ENCODE measurements around the gene CDYL2.
A peak's percentile ranks its signal among the peaks of the same experiment; 100 is the strongest.

CDYL2 gene

DNA sequence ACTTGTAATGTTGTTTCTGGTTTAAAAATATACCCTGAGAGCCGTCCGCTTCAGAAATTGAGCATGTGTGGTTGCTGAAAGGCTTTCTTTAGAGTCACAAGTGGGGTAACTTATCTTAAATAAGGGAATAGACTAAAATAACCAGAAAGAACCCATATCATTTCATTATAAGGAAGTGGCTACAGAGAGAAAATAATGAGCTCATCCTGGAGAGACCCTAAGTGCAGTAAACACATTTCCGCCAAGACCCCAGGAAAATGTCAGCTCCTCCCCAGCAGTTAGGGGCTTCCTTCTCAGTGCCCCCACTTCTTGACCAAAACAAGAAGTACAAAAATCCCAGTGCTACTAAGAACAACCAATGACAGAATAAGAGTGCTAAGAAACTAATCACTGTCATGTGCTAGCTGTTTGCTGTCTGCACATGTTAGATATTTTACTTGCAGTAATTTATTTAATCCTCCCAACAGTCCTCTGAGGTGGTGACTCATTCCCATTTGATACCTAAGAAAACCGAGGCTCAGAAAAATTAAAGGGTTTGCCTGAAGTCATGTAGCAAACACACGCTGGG lies 83.5 kb downstream of the CDYL2 start:
- TF ChIP-seq ZFX (IDR thresholded peaks at IDR 0.05) (no peak), CTCF (conservative IDR thresholded peaks at IDR 0.05) (no peak)
- no peak overlapping the region; the same call in 1 of the 2 replicates for H3K27ac ChIP-seq

DNA sequence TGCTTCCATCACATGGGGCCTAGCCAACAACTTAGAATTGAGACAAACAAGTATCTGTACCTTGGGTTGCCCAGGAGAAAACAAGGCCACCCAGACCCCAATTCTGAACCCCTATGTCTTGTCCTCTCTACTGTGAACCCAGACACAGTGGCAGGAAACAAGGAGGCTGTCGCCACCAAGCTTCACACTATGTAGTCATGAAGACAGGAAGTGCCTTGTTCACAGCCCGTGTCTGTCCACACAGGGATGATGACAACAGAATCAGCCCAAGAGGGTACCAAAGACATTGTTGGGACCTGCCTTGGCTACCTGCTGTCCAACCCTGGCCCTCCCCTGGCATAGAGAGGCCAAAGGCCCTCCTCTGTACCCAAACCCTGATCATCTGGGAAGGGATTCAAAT lies 84.8 kb downstream of the CDYL2 start:
- TF ChIP-seq CTCF (conservative IDR thresholded peaks at IDR 0.05): no peak
- no peak for TF ChIP-seq ZFX (IDR thresholded peaks at IDR 0.05)
- peak overlapping the region; percentile 91 for H3K27ac ChIP-seq

DNA sequence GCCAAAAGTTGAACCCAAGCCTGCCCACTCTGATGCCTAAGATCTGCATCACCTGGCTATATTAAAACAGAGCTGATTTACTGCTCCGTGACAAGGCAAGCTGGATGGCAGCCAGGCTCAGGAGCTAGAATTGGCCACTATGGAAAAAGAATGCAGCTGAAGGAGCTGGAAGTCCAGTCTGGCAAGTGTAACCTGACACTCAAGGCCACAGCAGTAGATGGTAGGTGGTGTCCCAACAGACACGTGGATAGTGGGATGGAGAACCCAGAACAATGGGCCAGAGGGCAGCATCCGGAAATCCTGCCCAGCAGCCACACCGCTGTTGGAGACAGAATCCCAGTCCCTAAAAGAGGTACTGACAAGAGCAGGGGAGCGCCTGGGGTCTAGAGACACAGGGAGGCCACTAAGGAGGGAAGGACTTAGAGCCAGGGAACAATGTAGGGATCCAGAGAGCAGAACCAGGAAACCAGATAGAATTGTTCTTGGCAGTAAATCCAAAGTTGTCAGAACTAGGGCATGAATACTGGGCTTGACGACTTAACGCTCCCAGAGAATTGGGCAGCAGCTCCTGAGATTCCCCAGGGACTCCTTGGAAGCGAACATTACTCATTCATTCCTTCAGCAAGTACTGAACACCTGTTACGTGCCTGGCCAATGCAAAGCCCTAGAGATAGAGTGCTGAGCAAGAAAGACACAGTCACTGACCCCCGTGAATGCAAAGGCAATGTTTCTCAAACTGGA lies 85.7 kb downstream of the CDYL2 start:
- H3K27ac ChIP-seq: peak overlapping the region; percentile 91
- TF ChIP-seq ZFX (IDR thresholded peaks at IDR 0.05) (no peak), CTCF (conservative IDR thresholded peaks at IDR 0.05) (no peak)

DNA sequence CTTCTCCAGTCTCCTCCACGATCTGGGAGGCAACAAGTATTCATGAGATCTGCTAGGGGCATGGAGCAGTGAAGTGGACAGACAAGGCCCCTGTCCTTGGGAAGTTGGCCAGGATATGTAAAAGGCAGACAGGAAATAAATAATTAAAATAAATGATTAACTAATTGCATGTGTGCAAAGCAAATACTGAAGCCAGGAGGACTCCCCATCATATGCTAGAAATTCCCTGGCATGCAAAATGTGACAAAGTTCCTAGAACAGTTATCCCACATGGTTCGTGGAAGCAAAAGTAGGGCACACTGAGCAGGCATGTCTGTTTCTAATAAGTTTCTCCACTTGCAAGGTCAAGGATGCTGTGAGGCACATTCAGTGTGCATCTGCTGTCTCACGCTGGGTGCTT lies 86.8 kb downstream of the CDYL2 start:
- peak overlapping the region; percentile 91; the same call in 1 of the 2 replicates for H3K27ac ChIP-seq
- no peak for TF ChIP-seq CTCF (conservative IDR thresholded peaks at IDR 0.05)
- no peak for TF ChIP-seq ZFX (IDR thresholded peaks at IDR 0.05)

DNA sequence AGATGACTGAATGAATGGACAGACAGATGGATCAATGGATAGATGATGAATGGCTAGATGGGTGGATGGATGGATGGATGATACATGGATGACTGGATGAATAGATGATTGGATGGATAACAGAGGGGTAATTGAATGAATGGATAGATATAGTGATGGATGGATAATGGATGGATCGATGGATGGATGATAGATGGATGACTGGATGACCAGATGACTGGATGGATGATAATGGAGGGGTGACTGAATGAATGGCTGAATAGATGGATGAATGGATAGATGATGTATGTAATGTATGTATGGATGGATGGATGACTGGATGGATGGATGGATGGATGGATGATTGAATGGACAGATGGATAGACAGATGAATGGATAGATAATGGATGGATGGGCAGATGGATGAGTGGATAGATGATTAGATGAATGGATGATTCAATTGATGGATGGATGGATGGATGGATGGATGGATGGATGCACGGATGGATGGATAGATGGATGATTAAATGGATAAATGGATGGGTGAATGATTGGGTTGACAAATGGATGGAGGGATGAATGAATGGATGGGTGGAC lies 87.7 kb downstream of the CDYL2 start:
- no peak overlapping the region for H3K27ac ChIP-seq
- no peak for TF ChIP-seq ZFX (IDR thresholded peaks at IDR 0.05)
- no peak for TF ChIP-seq CTCF (conservative IDR thresholded peaks at IDR 0.05)

DNA sequence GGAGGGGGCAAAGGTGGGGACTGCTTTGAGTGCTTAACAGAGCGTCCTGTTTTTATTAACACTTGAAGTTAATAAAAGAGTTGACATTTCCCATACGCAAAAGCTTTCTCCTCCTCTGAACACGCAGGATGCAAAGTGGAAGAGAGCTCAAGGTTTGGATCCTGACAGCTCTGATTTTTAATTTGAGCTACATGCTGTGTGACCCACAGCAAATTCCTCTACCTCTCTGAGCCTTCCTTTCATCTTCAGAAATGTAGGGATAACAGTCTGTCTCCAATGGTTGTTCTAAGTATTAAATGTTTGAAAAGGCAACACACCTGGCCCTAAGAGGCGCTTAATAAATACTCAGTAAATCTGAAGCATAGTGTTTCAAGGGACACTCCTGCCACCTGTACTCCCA lies 93.0 kb downstream of the CDYL2 start:
- no peak for TF ChIP-seq ZFX (IDR thresholded peaks at IDR 0.05)
- no peak for TF ChIP-seq CTCF (conservative IDR thresholded peaks at IDR 0.05)

DNA sequence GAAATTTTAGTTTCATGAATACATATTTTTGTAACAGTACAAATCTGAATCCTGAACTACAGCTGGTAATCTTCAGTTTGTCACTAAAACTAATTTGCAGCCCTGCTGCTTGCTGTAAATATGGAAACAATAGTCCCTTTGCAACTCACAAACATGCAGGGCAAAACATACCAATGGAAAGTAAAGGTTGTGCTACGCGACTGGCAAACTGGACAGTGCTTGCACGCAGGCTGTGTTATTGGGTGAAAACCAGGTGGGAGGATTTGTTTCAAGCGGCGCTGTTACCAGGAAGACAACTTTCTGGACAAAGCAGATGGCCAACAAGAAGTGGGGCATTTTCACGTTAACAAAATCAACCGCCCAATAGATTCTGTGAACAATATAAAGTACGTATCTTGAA lies 93.5 kb downstream of the CDYL2 start:
- no peak overlapping the region for H3K27ac ChIP-seq
- no peak for TF ChIP-seq ZFX (IDR thresholded peaks at IDR 0.05)
- no peak for TF ChIP-seq CTCF (conservative IDR thresholded peaks at IDR 0.05)

More for the DNA sequence above, 93.0 kb downstream of the CDYL2 start:
- H3K27ac ChIP-seq: no peak overlapping the region

Data from C4-2B (cell line).